GM18858 (cell line): ENCODE results near the gene NSUN7.
A peak's percentile ranks its signal among the peaks of the same experiment; 100 is the strongest.

ENCODE experiments used
- ATAC-seq: cut with Tn5 transposase; IDR thresholded peaks from one replicate; pipeline ENCODE4 v1.9.1; 2021; ENCODE audit not compliant: unreplicated experiment

NSUN7 gene

GRCh38 chr4:40845154-40845835 is 95.5 kb downstream of the NSUN7 start:
- ATAC-seq = no peak

GRCh38 chr4:40846532-40846931 is 96.8 kb downstream of the NSUN7 start:
- no peak for ATAC-seq

- no peak for ATAC-seq
Observed at GRCh38 chr4:40848251-40848650, 98.5 kb downstream of the NSUN7 start.

- ATAC-seq = no peak
Observed at GRCh38 chr4:40848940-40849339, 99.2 kb downstream of the NSUN7 start.

GRCh38 chr4:40850496-40850895 is 100.7 kb downstream of the NSUN7 start:
- ATAC-seq = no peak

GRCh38 chr4:40856277-40856839 is 106.6 kb downstream of the NSUN7 start:
- no peak for ATAC-seq

GRCh38 chr4:40856840-40857362 is 107.1 kb downstream of the NSUN7 start:
- ATAC-seq = peak; percentile 79

- ATAC-seq = no peak
Observed at GRCh38 chr4:40857956-40858355, 108.2 kb downstream of the NSUN7 start.

GRCh38 chr4:40858962-40859361 is 109.2 kb downstream of the NSUN7 start:
- no peak for ATAC-seq
